HepG2 (cell line): ENCODE data around the gene RMI1. TPM values are rescaled to one million over a fixed set of nuclear protein-coding genes. Genes with fewer than 3 reads are reported as not detected.
A peak's percentile ranks its signal among the peaks of the same experiment; 100 is the strongest.

Source experiments
- ARHGAP35 ChIP-seq: sonication (generic); formaldehyde crosslinking; IDR thresholded peaks from 2 replicates; pipeline ENCODE4 v1.9.0; 2022; ENCODE audit warnings: mild to moderate bottlenecking, inconsistent platforms, moderate library complexity, missing genetic modification reagents, borderline replicate concordance
- ATF4 ChIP-seq, 2 experiments: fragments of 450-650 bp in 1 of 2; sonication (generic) in 1 of 2; formaldehyde crosslinking; IDR thresholded peaks; 2 replicates each; pipeline versions ENCODE4 v1.5.0 to v1.8.0; 2020 to 2022; ENCODE audit warnings: mild to moderate bottlenecking in 1 of 2, missing genetic modification reagents in 1 of 2
- ATF6 ChIP-seq: sonication (generic); formaldehyde crosslinking; conservative IDR thresholded peaks from 2 replicates; pipeline ENCODE4 v1.4.0; 2020; ENCODE audit warnings: missing genetic modification reagents
- BCL6 ChIP-seq: IDR thresholded peaks from 2 replicates; pipeline ENCODE4 v1.6.1; 2016; ENCODE audit warnings: missing genetic modification reagents, missing compliant biosample characterization
- DMAP1 ChIP-seq: IDR thresholded peaks from 2 replicates; pipeline ENCODE4 v1.6.1; 2016
- ETV5 ChIP-seq: IDR thresholded peaks from 2 replicates; pipeline ENCODE4 v1.6.1; 2018; ENCODE audit warnings: missing biosample characterization, missing genetic modification reagents, inconsistent platforms, borderline replicate concordance
- FIP1L1 ChIP-seq: fragments of 200-400 bp; formaldehyde crosslinking; IDR thresholded peaks from 2 replicates; pipeline ENCODE4 v1.6.1; 2018; ENCODE audit warnings: low read depth, mild to moderate bottlenecking, low read length, moderate library complexity, borderline replicate concordance; ENCODE audit not compliant: insufficient read depth
- FOXJ3 ChIP-seq: sonication (generic); formaldehyde crosslinking; IDR thresholded peaks from 2 replicates; pipeline ENCODE4 v1.4.0; 2020; ENCODE audit warnings: missing genetic modification reagents, mild to moderate bottlenecking, borderline replicate concordance
- FOXK1 ChIP-seq: sonication (generic); formaldehyde crosslinking; IDR thresholded peaks from 2 replicates; pipeline ENCODE4 v1.4.0; 2020; ENCODE audit warnings: low read depth, missing genetic modification reagents, borderline replicate concordance
- GPN1 ChIP-seq: sonication (generic); formaldehyde crosslinking; IDR thresholded peaks from 2 replicates; pipeline ENCODE4 v1.5.1; 2020; ENCODE audit warnings: missing genetic modification reagents, borderline replicate concordance
- KDM6A ChIP-seq: IDR thresholded peaks from 2 replicates; pipeline ENCODE4 v1.6.1; 2016; ENCODE audit warnings: low read depth
- PHF8 ChIP-seq: sonication (generic); formaldehyde crosslinking; IDR thresholded peaks from 2 replicates; pipeline ENCODE4 v1.5.0; 2020; ENCODE audit warnings: missing genetic modification reagents
- XRCC5 ChIP-seq: fragments of 200-400 bp; formaldehyde crosslinking; optimal IDR thresholded peaks from 2 replicates; pipeline ENCODE3; 2017; ENCODE audit warnings: mild to moderate bottlenecking, low read length
- ZFP82 ChIP-seq: sonication (generic); formaldehyde crosslinking; IDR thresholded peaks from 2 replicates; pipeline ENCODE4 v1.5.1; 2020; ENCODE audit warnings: mild to moderate bottlenecking, missing genetic modification reagents, borderline replicate concordance
- ZIK1 ChIP-seq: sonication (generic); formaldehyde crosslinking; IDR thresholded peaks from 2 replicates; pipeline ENCODE4 v1.5.0; 2020; ENCODE audit warnings: mild to moderate bottlenecking, low read depth, missing genetic modification reagents, borderline replicate concordance
- ZNF460 ChIP-seq: sonication (generic); formaldehyde crosslinking; IDR thresholded peaks from 2 replicates; pipeline ENCODE4 v1.5.1; 2020; ENCODE audit warnings: missing genetic modification reagents, mild to moderate bottlenecking, borderline replicate concordance
- ZNF569 ChIP-seq: sonication (generic); formaldehyde crosslinking; IDR thresholded peaks from 2 replicates; pipeline ENCODE4 v1.5.0; 2020; ENCODE audit warnings: mild to moderate bottlenecking, missing genetic modification reagents, moderate library complexity, borderline replicate concordance
- ZNF577 ChIP-seq: sonication (generic); formaldehyde crosslinking; IDR thresholded peaks from 2 replicates; pipeline ENCODE4 v1.4.0; 2020; ENCODE audit warnings: mild to moderate bottlenecking, low read depth, missing genetic modification reagents, borderline replicate concordance
- ZNF670 ChIP-seq: sonication (generic); formaldehyde crosslinking; IDR thresholded peaks from 2 replicates; pipeline ENCODE4 v1.8.0; 2022; ENCODE audit warnings: mild to moderate bottlenecking, missing genetic modification reagents, borderline replicate concordance
- ZNF780A ChIP-seq: sonication (generic); formaldehyde crosslinking; IDR thresholded peaks from 2 replicates; pipeline ENCODE4 v1.8.0; 2022; ENCODE audit warnings: mild to moderate bottlenecking, missing genetic modification reagents, moderate library complexity
- ZNF800 ChIP-seq: sonication (generic); formaldehyde crosslinking; IDR thresholded peaks from 2 replicates; pipeline ENCODE4 v1.4.0; 2020; ENCODE audit warnings: missing genetic modification reagents
- polyA plus RNA-seq, 8 experiments: library from polyadenylated mRNA; depleted of rRNA in 3 of 8; stranded (reverse) in 7 of 8; unstranded in 1 of 8; fragments of >200 nt; fragmentation: Illumina TruSeq in 4 of 8; extraction: Trizol in 4 of 8; gene quantifications; 2 replicates each; pipeline versions ENCODE4 v1.2.1 to v1.2.3, GENCODE V29; 2011 to 2016; ENCODE audit warnings: low read depth in 4 of 8, missing spikeins in 1 of 8, mixed read lengths in 1 of 8; ENCODE audit not compliant: insufficient read depth in 1 of 8
- total RNA-seq, 5 experiments: library from RNA; depleted of rRNA; stranded (reverse); fragments of >200 nt; fragmentation: Illumina TruSeq; extraction: Trizol; gene quantifications; 2 replicates each; pipeline ENCODE4 v1.2.3, GENCODE V29; 2016; ENCODE audit warnings: low read depth in 1 of 5

Gene RMI1
- total and polyA plus RNA-seq, 2 of the 13 experiments (the other 11 are each of a cell fraction or from before 2014, with no cell fraction given) = 0.54 to 3.7 TPM

DNA sequence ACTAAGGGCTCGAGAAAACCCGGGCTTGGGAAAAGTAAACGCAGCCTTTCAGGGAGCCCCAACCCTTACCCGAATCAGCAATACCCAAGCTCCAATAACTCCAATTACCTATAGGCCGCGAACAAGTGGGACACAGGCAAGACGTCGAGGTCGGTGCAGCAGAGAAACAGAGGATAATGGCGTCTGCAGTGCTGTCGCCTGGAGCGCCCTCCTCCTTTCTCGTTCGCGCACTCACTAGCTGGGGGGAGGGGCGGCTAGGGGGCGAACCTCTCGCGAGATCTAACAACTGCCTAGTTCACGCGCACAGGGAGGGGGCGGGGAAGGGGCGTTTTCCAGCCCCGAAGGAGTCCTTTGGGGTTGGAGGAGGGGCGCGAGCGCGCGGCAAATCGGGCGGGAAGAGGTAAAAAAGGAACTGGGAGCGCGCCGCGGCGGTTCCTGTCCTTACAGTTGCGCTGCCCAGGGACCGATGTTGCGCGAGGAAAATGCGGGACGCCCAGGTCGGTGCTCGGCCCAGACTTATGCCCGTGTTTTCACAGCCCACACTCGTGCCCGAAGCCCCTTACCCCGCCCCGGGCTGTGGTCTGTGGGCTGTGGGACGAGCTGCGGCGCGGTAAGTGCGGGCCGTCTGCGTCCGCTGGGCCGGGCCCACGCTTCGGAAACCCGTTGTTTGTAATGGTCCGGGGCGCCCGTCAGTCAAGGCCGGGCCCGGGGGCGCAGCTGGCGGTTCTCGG lies at the start of gene RMI1 (continued):
- TF ChIP-seq DMAP1 (CRISPR knock-in tag) (peak; percentile 93), ARHGAP35 (CRISPR knock-in tag) (peak; percentile 67; the same call in 1 of the 2 replicates), FOXK1 (CRISPR knock-in tag) (0 out of 2 replicates have a peak, but pooled peaks have one; percentile 16), PHF8 (CRISPR knock-in tag) (peak; percentile 85), ETV5 (CRISPR knock-in tag) (0 out of 2 replicates have a peak, but pooled peaks have one; percentile 23), FOXJ3 (CRISPR knock-in tag) (peak; percentile 41; the same call in 1 of the 2 replicates), KDM6A (CRISPR knock-in tag) (0 out of 2 replicates have a peak, but pooled peaks have one; percentile 27), ZNF577 (no peak), ATF6 (CRISPR knock-in tag) (0 out of 2 replicates have a peak, but pooled peaks have one; percentile 3), XRCC5 (peak; percentile 37), GPN1 (no peak), FIP1L1 (no peak), ZFP82 (CRISPR knock-in tag) (peak; percentile 96), ZIK1 (peak; percentile 12; the same call in 1 of the 2 replicates), ZNF670 (CRISPR knock-in tag) (0 out of 2 replicates have a peak, but pooled peaks have one; percentile 53), ZNF569 (CRISPR knock-in tag) (0 out of 2 replicates have a peak, but pooled peaks have one; percentile 36), ZNF800 (CRISPR knock-in tag) (peak; percentile 54), BCL6 (CRISPR knock-in tag) (0 out of 2 replicates have a peak, but pooled peaks have one; percentile 7), ZNF780A (CRISPR knock-in tag) (peak; percentile 50; the same call in 1 of the 2 replicates), ATF4 (CRISPR knock-in tag; IDR thresholded peaks at IDR 0.05) (peak in 1 of 2 experiments; percentile 45; a peak in 2 of 4 replicates), ZNF460 (CRISPR knock-in tag) (peak; percentile 28; the same call in 1 of the 2 replicates)
